Esophagus mucosa (tissue), 1 donor: Measurements from ENCODE around the gene FLYWCH2. TPM values are rescaled to one million over a fixed set of nuclear protein-coding genes. Genes with fewer than 3 reads are reported as not detected.

Experiments used
- ATAC-seq: fragments of 200-7000 bp; cut with Tn5 transposase; one replicate; pipeline ENCODE4 v1.9.1; 2020
- total RNA-seq: library from RNA; stranded (reverse); gene quantifications from one replicate; pipeline ENCODE4 v1.2.4, GENCODE V29; 2023
- donor health status: DM: yes; HTN: yes; CAD: no.

Gene FLYWCH2, protein sequence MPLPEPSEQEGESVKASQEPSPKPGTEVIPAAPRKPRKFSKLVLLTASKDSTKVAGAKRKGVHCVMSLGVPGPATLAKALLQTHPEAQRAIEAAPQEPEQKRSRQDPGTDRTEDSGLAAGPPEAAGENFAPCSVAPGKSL
- 19.5 TPM for total RNA-seq

DNA sequence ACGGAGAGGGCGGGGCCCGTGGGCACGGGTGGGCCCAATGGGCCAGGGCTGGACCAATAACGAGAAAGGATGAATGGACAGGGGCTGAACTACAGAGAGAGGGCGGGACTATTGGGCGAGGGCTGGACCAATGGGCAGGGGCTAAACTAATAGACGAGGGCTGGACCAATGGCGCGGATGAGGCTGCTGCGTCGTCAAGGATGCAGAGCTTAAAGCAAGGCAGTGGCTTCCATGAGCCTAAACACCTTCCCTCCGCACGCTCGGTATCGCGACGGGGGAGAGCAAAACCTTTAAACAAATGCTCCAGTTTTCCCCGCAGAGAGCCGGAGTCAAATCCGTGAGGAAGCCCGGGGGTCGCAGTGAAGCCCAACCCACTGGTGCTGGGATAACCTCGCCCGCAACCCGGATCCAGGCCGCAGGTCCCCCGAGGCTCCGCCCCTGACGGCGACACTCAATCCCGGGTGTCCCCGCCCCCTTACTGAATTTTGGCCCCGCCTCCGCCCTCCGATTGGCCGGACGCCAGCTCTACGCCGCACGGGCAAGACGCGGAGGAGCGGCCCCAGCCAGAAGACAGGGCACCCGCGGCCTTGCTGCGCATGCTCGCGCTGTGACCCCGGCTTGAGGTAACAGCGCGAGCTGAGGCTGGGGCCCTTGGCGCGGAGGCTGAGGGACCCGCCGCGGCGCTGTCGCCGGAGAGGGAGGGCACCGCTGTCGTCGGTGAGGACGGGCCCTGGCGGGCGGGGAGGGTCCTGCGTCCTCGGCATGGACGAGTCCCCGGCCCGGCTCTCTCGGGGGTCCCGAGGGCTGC lies at the start of gene FLYWCH2:
TSS of gene FLYWCH2 (plus strand) at position 566 of the 808 bp plus-strand sequence. CDS start 13,235 bp downstream, outside the sequence.
- ATAC-seq, result peak; percentile 98

DNA sequence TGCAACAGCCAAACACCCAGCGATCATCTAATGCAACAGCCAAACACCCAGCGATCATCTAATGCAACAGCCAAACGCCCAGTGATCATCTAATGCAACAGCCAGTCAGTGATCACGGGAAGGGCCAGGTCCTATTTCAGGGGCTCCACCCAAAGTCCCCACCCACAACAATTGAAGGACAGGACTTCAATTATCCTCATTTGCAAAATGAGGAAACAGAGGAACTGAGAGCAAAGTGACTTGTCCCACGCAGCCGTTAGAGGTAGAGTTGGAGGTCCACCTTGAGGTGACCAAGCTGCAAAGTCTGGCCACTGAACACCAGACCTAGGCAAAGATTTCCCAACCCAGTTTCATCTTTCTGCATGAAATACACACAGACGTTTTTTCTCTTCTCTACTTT lies 49.2 kb upstream of the FLYWCH2 start:
- no peak for ATAC-seq

DNA sequence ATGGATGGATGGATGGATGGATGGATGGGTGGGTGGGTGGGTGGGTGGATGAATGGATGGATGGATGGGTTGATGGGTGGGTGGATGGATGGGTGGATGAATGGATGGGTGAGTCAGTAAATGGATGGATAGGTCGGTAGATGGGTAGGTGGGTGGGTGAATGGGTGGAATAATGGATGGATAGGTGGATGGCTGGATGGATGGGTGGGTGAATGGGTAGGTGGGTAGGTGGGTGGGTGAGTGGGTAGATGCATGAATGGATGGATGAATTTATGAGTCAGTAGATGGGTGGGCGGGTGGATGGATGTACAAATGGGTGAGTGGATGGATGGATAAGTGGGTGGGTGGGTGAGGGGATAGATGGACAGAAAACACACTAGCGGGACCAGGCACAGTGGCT lies 48.0 kb upstream of the FLYWCH2 start:
- no peak for ATAC-seq

DNA sequence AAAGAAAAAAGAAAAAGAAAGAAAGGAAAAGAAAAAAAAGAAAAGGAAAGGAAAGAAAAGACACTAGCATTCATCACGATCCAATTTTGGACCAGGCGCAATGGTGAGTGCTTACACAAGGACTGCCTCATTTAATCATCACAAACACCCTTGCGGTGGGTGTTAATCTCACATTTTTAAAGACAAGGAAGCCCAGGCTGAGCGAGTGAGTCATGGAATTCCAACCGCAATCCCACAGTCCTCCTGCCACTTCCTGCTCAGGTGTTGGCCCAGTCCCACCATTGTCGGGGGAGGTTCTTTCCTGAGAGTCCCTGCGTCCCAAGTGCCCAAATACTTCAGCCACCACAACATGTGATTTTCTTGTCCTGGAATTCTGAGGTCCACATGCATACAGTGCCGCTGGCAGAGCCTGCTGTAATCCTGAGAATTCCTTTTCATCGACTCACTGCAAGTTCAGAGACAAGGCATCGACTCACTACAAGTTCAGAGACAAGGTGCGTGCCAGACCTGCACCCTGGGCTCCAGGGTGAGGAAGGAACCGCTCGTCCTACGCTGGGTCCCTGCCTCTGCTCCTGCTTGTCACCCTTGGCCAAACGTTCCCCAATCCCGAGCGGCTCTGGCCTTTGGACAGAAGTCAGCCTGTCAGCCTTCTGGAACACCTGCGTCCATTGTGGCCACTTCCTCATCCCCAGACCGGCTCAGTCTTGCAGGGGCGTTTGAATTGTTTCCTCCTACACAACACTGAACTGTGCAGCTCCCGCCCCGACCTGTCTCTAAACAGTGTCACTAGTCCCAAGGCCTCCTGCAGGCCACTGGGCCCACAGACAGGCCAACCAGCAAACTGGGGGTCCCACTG lies 47.1 kb upstream of the FLYWCH2 start:
- peak; percentile 61 for ATAC-seq

DNA sequence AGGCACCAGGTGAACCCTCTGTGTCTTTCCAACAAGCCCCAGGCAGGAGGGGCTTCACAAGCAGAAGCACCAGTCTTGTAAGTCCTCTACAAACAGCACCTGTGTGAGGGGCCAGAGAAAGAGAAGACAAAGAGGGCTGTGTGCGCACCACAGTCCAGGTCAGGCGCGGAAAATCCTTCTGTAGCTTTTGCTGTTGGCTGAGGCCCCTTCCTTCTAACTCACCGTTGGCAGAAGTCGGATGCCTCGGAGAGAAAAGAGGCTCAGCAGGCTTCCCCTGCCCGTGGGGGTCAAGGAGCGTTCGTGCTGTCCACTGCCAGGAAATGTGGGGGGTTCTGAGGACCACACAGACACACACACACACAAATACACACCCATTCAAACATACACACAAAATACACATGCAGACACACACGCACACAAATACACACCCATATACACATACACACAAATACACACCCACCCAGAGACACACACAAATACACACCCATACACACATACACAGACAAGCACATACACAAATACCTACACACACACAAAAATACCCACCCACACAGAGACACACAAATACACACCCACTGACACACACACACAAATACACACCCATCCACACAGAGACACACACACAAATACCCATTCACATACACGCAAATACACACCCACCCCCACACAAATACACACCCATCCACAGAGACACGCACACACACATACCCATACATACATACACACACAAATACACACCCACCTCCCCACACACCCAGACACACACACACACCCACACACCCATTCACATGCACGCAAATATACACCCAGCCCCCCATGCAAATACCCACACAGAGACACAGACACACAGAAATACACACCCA lies 46.1 kb upstream of the FLYWCH2 start:
- ATAC-seq, result no peak

DNA sequence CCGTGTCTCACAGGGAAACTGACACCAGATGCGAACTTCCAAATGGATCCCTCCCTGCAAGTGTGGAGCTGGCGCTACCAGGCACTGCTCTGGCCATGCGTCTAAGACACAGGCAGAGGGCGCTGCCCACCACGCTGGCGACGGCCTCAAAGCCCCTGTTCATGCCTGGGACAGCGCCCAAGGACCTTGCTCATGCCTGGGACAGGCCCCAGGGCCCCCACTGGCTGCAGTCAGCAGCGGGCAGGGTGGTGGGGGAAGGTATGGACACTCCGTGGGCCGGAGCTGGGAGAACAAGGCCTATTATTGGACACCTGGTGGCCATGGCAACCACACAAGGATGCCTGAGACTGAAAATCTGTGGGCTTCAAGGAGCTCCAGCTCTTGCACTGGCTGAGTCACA lies 44.1 kb upstream of the FLYWCH2 start:
- ATAC-seq, result peak; percentile 55

DNA sequence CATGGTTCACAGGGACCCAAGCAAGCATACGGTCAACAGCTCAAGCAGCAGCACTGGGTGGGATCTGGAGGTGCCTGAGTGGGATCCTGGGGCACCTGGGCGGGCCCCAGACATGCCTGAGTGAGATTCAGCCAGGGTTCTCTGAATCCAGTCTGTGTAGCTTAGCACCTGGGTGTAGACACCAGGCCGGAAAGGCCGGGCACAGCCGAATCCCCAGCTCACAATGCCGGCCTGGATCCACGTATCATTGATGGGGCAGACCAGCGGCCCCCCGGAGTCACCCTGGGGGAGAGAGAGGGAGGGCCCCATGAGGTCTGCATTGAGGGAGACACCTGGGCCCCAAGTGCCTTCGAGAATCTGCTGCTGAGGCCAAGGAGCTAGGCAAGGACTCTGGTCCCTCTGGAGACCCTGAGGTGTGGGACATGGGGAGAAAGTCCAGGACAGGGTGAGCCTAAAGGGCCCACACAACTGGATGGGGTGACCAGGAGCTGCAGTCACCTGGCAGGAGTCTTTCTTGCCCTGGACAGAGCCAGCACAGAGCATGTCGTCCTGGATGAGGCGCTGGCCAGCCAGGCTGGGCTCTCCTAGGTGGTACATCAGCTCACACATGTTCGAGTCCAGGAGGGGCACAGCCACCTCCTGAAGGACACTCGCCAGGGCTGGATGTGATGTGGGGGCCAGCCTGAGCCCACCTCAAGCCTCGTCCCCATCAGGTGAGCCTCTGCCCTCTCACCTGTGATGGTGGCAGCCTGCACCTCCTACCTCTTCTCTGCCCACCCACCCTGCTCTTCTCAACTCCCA lies 43.2 kb upstream of the FLYWCH2 start:
- ATAC-seq, result no peak

DNA sequence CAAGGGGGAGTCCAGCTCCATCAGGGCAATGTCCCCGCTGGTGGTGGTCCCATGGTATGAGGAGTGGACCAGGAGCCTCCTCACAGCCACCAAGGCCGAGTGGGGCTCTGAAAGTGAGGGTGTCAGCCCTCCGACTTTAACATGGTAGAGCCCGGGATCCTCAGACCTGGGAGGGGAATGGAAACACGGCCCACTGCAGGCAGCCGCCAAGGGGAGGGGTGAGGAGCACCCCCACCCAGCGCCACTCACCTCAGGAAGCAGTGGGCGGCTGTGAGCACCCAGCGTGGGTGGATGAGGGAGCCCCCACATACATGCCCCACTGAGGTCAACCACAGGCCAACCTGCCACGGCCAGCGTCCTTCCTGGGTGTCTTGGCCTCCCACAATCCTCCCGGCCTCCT lies 42.1 kb upstream of the FLYWCH2 start:
- ATAC-seq, result no peak

DNA sequence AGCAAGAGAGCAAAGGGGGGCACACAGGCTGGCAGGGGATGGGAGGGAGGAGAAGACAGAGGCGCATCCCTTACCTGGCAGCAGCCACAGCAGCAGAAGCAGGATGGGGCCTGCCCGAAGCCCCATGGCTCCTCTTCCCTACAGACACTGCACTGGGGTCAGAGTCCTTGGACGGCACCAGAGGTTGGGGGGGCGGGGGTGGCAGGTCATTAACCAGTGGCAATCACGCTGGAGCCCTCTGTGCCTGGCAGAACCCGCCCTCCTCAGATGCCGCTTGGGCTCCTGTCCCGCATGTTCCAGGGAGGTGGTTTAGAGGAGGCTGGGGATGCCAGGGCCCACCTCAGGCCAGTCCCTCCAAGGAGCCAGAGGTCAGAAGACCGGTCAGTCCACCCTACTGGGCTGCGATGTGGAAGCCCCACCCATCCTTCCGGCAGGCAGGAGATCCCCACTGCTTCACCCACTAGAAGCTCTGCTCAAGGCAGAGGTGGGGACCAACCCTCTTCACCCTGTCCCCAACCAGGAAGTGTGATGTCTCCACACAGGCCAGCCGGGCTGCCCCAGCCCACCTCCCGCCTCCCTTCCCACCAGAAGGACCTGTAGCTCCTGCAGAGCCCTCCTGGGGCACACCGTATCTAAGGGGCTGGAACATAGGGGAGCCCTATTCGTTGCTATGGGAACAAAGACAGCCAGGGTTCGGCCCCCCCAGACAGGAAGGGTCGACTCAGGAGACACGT lies 41.2 kb upstream of the FLYWCH2 start:
- no peak for ATAC-seq

DNA sequence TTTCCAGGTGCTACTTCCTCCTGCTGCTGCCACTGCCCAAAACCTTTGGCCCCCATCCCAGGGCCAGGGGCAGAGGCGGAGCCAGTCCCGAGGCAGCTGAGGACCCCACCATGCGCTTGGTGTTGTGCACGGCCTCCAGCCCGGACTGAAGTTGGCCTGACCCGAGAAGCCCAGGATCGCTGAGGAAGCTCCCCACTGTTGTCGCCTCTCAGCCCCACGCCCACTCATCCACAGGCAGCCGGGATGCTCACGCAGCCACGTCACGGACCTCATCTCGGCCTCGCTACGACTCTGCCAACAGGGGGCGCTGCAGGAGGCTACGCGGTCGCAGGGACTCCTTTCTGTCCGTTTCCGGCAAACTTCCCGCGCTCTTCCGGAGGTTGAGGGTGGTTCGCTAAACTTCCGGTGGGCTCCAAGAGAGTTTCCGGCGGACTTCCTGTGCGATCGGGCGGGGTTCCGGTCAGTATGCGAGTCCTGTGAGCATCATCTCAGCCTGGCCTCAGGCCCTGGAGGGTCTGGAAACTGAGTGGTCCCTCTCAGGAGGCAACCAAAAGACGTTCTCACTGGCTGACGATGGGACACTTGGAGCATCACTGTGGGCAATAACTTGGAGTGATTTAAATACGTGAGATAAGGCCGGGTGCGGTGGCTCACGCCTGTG lies 40.5 kb upstream of the FLYWCH2 start:
- ATAC-seq, result peak; percentile 2

DNA sequence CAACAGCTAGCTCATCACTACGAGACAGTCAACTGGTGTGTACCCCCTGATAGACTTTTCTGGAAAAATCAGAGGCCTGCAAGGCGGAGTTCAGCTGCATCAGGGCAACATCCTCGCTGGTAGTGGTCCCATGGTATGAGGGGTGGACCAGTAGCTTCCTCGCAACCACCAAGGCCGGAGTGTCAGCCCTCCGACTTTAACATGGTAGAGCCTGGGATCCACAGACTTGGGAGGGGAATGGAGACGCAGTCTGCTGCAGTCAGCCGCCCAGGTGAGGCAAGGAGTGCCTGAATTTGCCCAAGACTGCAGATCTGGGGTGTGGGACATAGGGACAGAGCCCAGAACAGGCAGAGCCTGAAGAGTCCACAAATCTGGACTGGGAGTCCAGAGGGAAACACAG lies 39.5 kb upstream of the FLYWCH2 start:
- ATAC-seq, result no peak

DNA sequence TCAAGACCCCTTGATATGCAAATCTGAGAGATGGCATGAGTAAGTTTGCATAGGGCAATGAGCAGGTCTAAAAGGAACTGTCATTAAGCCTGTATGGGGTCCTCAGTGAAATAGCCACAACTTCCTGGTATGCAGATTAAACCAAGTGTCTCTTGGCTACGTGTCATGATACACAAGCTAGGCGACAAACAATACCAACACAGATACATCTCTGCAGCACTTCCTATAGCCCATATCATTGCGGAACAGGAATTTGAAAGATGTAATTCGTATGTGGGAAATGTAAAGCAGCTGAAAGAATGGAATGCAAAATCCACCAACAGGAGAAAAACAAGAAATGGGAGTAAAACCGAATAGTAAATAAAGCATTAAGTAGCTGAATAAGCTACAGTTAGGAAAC lies 37.9 kb upstream of the FLYWCH2 start:
- no peak for ATAC-seq

DNA sequence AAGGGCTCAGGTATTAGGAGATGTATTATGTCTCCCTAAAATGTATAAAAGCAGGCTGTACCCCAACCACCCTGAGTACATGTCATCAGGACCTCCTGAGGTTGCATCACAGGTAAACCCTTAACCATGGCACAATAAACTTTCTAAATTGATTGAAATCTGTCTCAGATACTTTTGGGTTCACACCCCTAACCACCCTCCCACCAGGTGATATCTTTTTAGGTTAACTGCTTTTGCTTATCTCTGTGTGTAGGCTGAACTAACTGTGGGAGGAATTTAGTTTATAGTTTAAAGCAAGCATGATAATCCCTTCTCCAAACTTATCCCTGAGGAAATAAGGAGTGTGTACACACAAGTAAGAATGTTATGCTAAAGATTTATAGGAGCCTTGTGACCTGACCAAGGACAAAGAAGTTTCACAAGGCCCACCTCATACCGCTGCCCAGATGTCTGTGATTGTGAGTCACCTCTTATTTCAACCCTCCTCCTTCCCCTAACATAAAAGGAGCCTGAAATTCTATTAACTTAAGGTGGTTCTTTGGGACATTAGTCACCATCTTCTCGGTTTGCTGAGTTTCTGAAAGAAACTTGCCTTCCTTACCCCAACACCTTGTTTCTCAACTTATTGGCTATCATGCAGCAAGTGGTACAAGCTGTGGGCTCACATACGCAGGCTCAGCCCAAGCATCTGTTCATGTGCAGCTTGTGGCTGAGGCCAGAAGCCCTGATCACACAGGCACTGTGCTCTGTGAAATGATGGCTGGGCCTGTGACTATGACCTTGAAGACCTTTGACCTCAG lies 36.3 kb upstream of the FLYWCH2 start:
- peak; percentile 49 for ATAC-seq

DNA sequence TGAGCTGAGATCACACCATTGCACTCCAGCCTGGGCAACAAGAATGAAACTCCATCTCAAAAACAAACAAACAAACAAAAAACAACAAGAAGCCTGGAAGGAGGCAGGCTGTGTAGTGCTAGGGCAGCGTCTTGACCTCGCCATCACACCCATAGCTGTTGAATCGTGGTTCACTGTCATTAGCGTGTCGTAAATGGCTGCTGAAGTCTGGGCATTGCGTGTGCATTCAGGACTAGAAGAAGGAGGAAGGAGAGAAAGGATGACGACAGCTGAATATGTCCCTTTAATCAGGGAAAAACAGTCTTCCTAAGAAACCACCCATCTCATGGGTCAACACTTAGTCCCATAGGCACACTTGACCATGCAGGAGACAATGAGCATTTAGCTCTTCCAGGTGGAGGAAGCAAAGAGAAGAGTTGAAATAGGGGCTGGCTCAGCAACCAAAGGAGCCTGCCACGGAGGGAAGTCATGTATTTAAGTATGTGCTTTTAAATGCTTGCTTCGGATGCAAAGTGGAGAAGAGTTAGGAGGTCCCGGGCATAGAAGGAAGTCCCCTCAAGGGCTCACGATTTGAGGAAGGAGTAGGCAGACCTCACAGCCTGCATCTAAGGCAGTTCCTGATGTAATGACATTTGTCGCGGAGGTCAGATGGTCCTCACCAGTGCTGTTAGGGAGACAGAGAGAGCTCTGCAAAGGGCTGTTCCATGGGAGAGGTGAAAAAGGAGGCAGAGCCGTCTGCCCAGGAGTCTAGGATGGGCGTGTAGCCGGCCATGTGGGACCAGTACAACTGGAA lies 33.9 kb upstream of the FLYWCH2 start:
- ATAC-seq, result no peak

DNA sequence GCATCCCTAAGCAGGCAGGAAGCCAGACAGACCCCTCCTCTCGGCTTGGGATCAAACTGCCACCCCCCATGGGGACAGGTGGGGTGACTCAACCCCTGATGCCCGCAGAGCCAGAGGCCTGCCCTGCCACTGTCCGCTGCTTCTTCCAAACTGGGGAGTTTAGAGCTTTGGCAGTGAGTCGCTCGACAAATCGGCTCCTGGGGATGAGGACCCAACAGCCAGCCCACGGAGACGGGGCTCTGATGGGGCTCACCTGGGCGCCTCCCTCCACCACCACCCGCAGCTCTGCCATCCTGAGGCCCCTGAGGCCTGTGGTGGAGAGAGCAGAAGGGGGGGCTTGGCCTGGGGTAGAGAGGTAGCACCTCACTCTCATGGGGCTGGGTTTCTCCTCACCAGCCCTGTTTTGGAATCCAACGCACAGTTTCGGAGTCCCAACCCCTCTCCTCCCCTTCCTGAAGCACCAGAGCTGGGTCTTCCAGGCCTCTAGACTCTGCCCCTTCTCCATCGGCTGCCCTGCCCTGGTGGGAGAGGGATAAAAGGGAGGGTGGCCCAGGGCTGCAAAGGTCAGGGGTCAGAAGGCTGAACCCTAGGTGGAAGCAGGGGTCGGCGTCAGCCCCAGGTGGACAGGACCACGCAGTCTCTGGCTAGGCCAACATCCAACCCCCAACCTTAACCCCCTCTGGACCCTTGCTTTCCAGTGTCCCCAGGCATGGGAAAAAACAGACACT lies 30.8 kb upstream of the FLYWCH2 start:
- no peak for ATAC-seq

DNA sequence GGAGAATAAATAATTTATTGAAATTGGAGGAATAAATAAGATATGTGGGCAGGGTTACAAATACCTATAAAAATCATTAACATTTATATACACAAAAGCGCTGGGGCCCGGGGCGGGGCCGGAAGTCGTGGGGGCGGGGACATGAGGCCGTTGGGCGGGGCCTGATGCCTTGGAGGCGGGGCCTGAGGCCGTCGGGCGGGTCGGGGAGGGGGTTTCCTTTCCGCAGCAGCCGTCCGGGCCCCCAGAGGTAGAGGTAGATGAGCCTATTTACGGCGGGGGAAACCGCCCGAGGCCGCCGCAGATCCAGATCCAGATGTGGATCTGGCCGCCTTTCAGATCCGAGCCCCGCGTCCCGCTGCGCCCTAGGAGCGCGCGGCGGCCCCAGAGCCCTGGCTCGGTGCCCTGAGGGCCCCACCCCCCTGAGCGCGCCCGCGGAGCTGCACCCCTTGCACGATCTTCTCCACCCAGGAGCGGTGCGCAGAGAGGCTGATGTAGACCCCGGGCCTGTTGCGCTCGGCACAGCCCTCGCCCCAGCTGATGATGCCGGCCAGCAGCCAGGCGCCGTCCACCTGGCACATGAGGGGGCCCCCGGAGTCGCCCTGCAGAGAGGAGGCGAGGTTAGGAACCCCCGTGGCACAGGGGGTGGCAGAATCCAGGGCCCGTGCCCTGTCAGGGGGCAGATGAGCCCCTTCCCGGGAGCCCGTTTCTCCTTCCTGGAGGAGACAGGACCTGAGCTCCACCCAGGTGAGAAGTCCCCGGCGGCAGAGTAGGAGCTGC lies 30.1 kb upstream of the FLYWCH2 start:
- no peak for ATAC-seq

DNA sequence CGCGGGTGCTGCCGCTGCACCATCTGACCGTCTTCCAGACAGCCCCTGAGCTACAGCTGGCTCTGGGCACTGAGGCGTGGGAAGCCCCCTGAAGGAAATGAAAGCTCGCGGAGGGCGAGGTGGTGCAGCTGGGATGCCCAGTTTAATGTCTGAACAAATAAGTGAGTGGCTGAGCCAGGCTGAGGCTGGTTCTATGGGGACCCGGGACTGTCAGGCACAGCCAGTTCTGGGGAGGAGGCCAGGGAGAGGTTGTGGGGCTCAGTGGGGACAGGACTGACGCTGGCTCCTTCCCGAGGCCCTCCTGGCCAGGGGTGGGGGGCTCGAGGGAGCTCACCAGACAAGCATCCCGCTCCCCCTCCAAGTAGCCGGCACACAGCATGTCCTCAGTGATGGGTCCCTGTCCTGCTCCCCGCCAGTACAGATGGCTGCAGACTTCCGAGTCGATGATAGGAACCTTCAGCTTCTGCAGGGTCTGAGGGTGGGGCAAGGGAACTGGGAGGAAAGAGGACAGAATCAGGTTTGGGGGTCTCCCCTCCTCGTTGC lies 29.4 kb upstream of the FLYWCH2 start:
- ATAC-seq, result no peak
